HG02970 (cell line): ENCODE data around the gene ARL4C.

Experiments
- ATAC-seq: cut with Tn5 transposase; IDR thresholded peaks from one replicate; pipeline ENCODE4 v1.9.1; 2021; ENCODE audit warnings: mild to moderate bottlenecking, moderate library complexity, moderate number of reproducible peaks; ENCODE audit not compliant: unreplicated experiment, low FRiP score

Gene ARL4C

GRCh38 chr2:234496835-234497593 is at the start of gene ARL4C:
Gene ARL4C, minus strand, starts transcription at chr2:234497081. Its CDS starts 495 bp downstream, at chr2:234496586.
- peak; percentile 49 for ATAC-seq

- ATAC-seq = peak; percentile 67
Observed at GRCh38 chr2:234544659-234545611, 48.1 kb upstream of the ARL4C start.

GRCh38 chr2:234542742-234543141 is 45.9 kb upstream of the ARL4C start:
- no peak for ATAC-seq

GRCh38 chr2:234537929-234538328 is 41.0 kb upstream of the ARL4C start:
- no peak for ATAC-seq

GRCh38 chr2:234536178-234536965 is 39.5 kb upstream of the ARL4C start:
- ATAC-seq = no peak

- no peak for ATAC-seq
Observed at GRCh38 chr2:234535464-234535863, 38.6 kb upstream of the ARL4C start.

- no peak for ATAC-seq
Observed at GRCh38 chr2:234534515-234534914, 37.6 kb upstream of the ARL4C start.

- ATAC-seq = no peak
Observed at GRCh38 chr2:234533626-234534025, 36.7 kb upstream of the ARL4C start.

GRCh38 chr2:234528410-234529148 is 31.7 kb upstream of the ARL4C start:
- ATAC-seq = no peak

GRCh38 chr2:234526711-234527110 is 29.8 kb upstream of the ARL4C start:
- no peak for ATAC-seq

- ATAC-seq = no peak
Observed at GRCh38 chr2:234521536-234521935, 24.7 kb upstream of the ARL4C start.

GRCh38 chr2:234518986-234519642 is 22.2 kb upstream of the ARL4C start:
- no peak for ATAC-seq

- ATAC-seq = no peak
Observed at GRCh38 chr2:234517971-234518370, 21.1 kb upstream of the ARL4C start.

- no peak for ATAC-seq
Observed at GRCh38 chr2:234514873-234515638, 18.2 kb upstream of the ARL4C start.

GRCh38 chr2:234514099-234514498 is 17.2 kb upstream of the ARL4C start:
- ATAC-seq = no peak

- no peak for ATAC-seq
Observed at GRCh38 chr2:234512884-234513669, 16.2 kb upstream of the ARL4C start.

GRCh38 chr2:234502919-234503285 is 6.0 kb upstream of the ARL4C start:
- ATAC-seq = no peak
